NCI-H1105 treated with DMSO at 0.1 percent for 48 hours (cell line): ENCODE measurements around the gene GSTO1.

Source experiments
- DNase-seq: peaks from one replicate; lab custom pipeline; 2025; lab: John Stamatoyannopoulos, UW

The GSTO1 gene

GRCh38 chr10:104303594-104304355 lies 49.1 kb downstream of the GSTO1 start:
- no peak for DNase-seq

- DNase-seq: no peak
Observed at GRCh38 chr10:104304356-104304745, 49.7 kb downstream of the GSTO1 start.

GRCh38 chr10:104304927-104305326 lies 50.2 kb downstream of the GSTO1 start:
- no peak for DNase-seq

GRCh38 chr10:104306897-104307296 lies 52.2 kb downstream of the GSTO1 start:
- no peak for DNase-seq

- DNase-seq: no peak
Observed at GRCh38 chr10:104307576-104308438, 53.1 kb downstream of the GSTO1 start.

- no peak for DNase-seq
Observed at GRCh38 chr10:104308439-104308903, 53.8 kb downstream of the GSTO1 start.

GRCh38 chr10:104309980-104310978 lies 55.6 kb downstream of the GSTO1 start:
- DNase-seq: no peak

- no peak for DNase-seq
Observed at GRCh38 chr10:104311184-104311720, 56.6 kb downstream of the GSTO1 start.

GRCh38 chr10:104314591-104315485 lies 60.1 kb downstream of the GSTO1 start:
- no peak for DNase-seq

- DNase-seq: no peak
Observed at GRCh38 chr10:104315486-104315921, 60.8 kb downstream of the GSTO1 start.

- DNase-seq: no peak
Observed at GRCh38 chr10:104316321-104317099, 61.8 kb downstream of the GSTO1 start.
